Mammary epithelial cell (primary cell): Measurements from ENCODE around the gene DYNLT3.

Source experiments
- CTCF ChIP-seq, 2 donors: IDR thresholded peaks in 1 of 2; conservative IDR thresholded peaks in 1 of 2; 2 replicates each; pipeline ENCODE4 v1.5.1; 2011 to 2012; ENCODE audit warnings: inconsistent platforms in 2 of 2, low read length in 2 of 2, mild to moderate bottlenecking in 2 of 2, control low read depth in 1 of 2, low read depth in 1 of 2; ENCODE audit not compliant: insufficient read depth in 1 of 2; ENCODE audit errors: extremely low read depth in 1 of 2
- EZH2 ChIP-seq: IDR thresholded peaks from 2 replicates; pipeline ENCODE4 v1.6.1; 2012; ENCODE audit warnings: low read length, inconsistent platforms, borderline replicate concordance

GRCh38 chrX:37820646-37821045 is 26.7 kb downstream of the DYNLT3 start:
- TF ChIP-seq CTCF (conservative IDR thresholded peaks at IDR 0.05 in 1 of 2, IDR thresholded peaks at IDR 0.05 in 1 of 2; ENCODE audit: extremely low read depth in 1 of 2, insufficient read depth in 1 of 2, low read depth in 1 of 2, low read length in 2 of 2) (no peak), EZH2 (no peak)
